ENCODE measurements around the gene PLA2G4A.

The PLA2G4A gene

DNA sequence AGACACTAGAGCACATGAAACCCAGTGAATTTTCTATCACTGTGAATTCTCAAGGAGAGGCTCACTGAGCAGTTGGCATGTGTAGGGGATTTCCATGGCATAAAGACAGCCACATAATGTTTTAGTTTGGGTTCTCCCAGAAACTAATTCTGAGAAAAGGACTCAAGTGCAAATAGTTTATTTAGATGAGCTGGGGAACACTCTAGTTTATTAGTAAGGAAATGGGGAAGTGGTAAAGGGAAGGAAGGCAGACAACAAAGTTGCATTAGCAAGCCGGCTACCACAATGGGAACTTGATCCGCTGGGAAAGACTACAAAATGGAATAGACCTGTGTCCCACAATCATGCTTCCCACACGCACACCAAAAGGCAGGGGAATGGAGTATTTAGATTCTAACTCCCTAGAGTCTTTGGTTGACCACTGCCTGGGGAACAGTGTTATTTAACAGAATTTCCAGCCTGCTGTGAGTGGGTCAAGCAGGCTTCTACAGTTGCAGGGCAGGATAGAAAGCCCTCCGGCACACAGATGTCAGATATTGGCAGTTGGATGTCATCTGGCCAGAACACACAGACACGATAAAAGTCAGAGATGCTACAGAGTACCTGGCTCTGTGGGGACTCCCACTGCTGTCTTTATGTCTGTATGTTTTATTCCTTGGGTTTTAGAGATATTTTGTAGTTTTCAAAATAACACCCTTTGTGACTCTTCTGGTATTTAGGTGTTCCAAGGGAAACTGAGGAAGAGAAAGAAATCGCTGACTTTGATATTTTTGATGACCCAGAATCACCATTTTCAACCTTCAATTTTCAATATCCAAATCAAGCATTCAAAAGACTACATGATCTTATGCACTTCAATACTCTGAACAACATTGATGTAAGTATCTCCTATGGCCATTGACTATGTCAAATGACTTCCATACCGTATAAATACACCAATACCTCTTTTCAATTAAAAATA is 150.1 kb downstream of the PLA2G4A start:
- no peak overlapping the region for H3K4me3 ChIP-seq (ENCODE audit: low read depth, low read length, poor library complexity, severe bottlenecking)

DNA sequence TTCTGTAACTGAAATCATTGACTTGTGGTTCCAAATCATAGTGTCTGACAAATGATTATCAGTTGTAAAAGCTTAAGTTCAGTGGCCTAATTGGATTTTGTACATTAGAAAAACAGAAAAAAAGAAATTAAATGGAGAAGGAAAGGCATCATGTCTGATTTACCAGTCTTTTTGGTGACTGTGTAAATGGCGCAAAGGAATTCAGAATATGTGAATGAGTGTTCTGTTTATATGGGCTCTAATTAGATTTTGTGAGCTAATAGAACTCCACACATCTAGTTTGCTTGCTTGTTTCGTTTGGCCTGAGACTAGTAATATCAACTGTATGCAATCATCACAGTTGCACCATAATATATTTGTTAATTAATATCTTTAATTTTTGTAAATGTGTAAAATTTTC is 151.7 kb downstream of the PLA2G4A start:
- no peaks in the 10 kb centered on the region for H3F3A ChIP-seq (ENCODE audit: insufficient read depth, low read length)
- H2AFZ ChIP-seq (ENCODE audit: low read length): no peak overlapping the region
- no peaks in the 10 kb centered on the region for H3K4me1 ChIP-seq (ENCODE audit: insufficient read depth, low read length, severe bottlenecking)
- H3K9me3 ChIP-seq (ENCODE audit: low read length): no peaks in the 10 kb centered on the region
- no peaks in the 10 kb centered on the region for H3K36me3 ChIP-seq (ENCODE audit: insufficient read depth, low read length)
- H3K9me2 ChIP-seq (ENCODE audit: low read depth, low read length): no peaks in the 10 kb centered on the region
- no peak overlapping the region for H3K4me2 ChIP-seq (ENCODE audit: low read length)
- no peak overlapping the region for H3K4me3 ChIP-seq (ENCODE audit: low read depth, low read length, poor library complexity, severe bottlenecking)
- H4K20me1 ChIP-seq (ENCODE audit: insufficient read depth, low read length): no peaks in the 10 kb centered on the region
- H3K27me3 ChIP-seq (ENCODE audit: insufficient read depth, low read length): no peaks in the 10 kb centered on the region
- H3K79me2 ChIP-seq (ENCODE audit: insufficient read depth, low read length): no peaks in the 10 kb centered on the region
- no peak overlapping the region for H3K9ac ChIP-seq (ENCODE audit: low read length)
- H3K27ac ChIP-seq (ENCODE audit: low read depth, low read length, poor library complexity, severe bottlenecking): no peak overlapping the region
- TF ChIP-seq EZH2 (IDR thresholded peaks at IDR 0.05; ENCODE audit: borderline replicate concordance, low read length): no peak
- TF ChIP-seq, protein P1, sequence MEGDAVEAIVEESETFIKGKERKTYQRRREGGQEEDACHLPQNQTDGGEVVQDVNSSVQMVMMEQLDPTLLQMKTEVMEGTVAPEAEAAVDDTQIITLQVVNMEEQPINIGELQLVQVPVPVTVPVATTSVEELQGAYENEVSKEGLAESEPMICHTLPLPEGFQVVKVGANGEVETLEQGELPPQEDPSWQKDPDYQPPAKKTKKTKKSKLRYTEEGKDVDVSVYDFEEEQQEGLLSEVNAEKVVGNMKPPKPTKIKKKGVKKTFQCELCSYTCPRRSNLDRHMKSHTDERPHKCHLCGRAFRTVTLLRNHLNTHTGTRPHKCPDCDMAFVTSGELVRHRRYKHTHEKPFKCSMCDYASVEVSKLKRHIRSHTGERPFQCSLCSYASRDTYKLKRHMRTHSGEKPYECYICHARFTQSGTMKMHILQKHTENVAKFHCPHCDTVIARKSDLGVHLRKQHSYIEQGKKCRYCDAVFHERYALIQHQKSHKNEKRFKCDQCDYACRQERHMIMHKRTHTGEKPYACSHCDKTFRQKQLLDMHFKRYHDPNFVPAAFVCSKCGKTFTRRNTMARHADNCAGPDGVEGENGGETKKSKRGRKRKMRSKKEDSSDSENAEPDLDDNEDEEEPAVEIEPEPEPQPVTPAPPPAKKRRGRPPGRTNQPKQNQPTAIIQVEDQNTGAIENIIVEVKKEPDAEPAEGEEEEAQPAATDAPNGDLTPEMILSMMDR (IDR thresholded peaks at IDR 0.05; ENCODE audit: low read length): no peak

More for the DNA sequence above, 150.1 kb downstream of the PLA2G4A start:
- Histone ChIP-seq H3K4me1 (ENCODE audit: insufficient read depth, low read length, severe bottlenecking) (no peaks in the 10 kb centered on the region), H3K27me3 (ENCODE audit: insufficient read depth, low read length) (no peaks in the 10 kb centered on the region), H3K9ac (ENCODE audit: low read length) (no peak overlapping the region), H3K36me3 (ENCODE audit: insufficient read depth, low read length) (no peaks in the 10 kb centered on the region), H3K79me2 (ENCODE audit: insufficient read depth, low read length) (no peaks in the 10 kb centered on the region), H4K20me1 (ENCODE audit: insufficient read depth, low read length) (no peaks in the 10 kb centered on the region), H3K27ac (ENCODE audit: low read depth, low read length, poor library complexity, severe bottlenecking) (no peak overlapping the region), H2AFZ (ENCODE audit: low read length) (no peak overlapping the region), H3F3A (ENCODE audit: insufficient read depth, low read length) (no peaks in the 10 kb centered on the region), H3K9me2 (ENCODE audit: low read depth, low read length) (no peaks in the 10 kb centered on the region), H3K9me3 (ENCODE audit: low read length) (no peaks in the 10 kb centered on the region), H3K4me2 (ENCODE audit: low read length) (no peak overlapping the region)
- TF ChIP-seq, protein P1 (IDR thresholded peaks at IDR 0.05; ENCODE audit: low read length): no peak
- TF ChIP-seq EZH2 (IDR thresholded peaks at IDR 0.05; ENCODE audit: borderline replicate concordance, low read length): no peak

DNA sequence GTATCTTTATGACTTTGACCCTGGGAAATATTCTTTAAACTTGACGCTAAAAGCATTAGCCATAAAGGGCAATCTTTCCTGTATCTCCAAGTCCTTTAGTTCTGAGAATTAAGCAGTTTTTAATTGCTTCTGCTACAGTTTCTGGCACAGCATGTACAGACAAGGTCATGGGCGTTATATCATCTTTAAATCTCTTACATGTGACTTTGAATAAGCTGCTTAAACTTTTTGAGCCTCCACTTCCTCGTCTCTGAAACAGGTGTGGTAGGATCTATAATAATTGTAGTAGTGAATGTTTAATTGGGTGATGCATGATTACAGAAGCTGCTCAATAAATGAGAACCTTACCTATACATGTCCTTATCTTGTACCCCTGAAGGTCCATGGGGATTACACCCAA is 153.4 kb downstream of the PLA2G4A start:
- Histone ChIP-seq H3K79me2 (ENCODE audit: insufficient read depth, low read length) (no peaks in the 10 kb centered on the region), H3K9ac (ENCODE audit: low read length) (no peak overlapping the region)

More for the DNA sequence above, 153.4 kb downstream of the PLA2G4A start:
- Histone ChIP-seq H3K9me2 (ENCODE audit: low read depth, low read length) (no peaks in the 10 kb centered on the region), H3K36me3 (ENCODE audit: insufficient read depth, low read length) (no peaks in the 10 kb centered on the region), H3K4me1 (ENCODE audit: insufficient read depth, low read length, severe bottlenecking) (no peaks in the 10 kb centered on the region), H3K9me3 (ENCODE audit: low read length) (no peaks in the 10 kb centered on the region), H3K4me2 (ENCODE audit: low read length) (no peak overlapping the region), H4K20me1 (ENCODE audit: insufficient read depth, low read length) (no peaks in the 10 kb centered on the region), H3K27me3 (ENCODE audit: insufficient read depth, low read length) (no peaks in the 10 kb centered on the region), H3K4me3 (ENCODE audit: low read depth, low read length, poor library complexity, severe bottlenecking) (no peak overlapping the region), H3K27ac (ENCODE audit: low read depth, low read length, poor library complexity, severe bottlenecking) (no peak overlapping the region), H2AFZ (ENCODE audit: low read length) (no peak overlapping the region), H3F3A (ENCODE audit: insufficient read depth, low read length) (no peaks in the 10 kb centered on the region)
- no peak for TF ChIP-seq EZH2 (IDR thresholded peaks at IDR 0.05; ENCODE audit: borderline replicate concordance, low read length)
- TF ChIP-seq, protein P1 (IDR thresholded peaks at IDR 0.05; ENCODE audit: low read length): no peak

All from OCI-LY1 (cell line).